ENCODE results near the gene FAM110A. TPM values are rescaled to one million over a fixed set of nuclear protein-coding genes. Genes with fewer than 3 reads are reported as not detected.
"Not testable (repeated sequence)": the region's sequence is repeated elsewhere in the genome, so short reads cannot be mapped to it uniquely, and the experiment has no call there.

Gene FAM110A
- total and polyA plus RNA-seq, 2 donors, result 3.3 to 6.9 TPM

DNA sequence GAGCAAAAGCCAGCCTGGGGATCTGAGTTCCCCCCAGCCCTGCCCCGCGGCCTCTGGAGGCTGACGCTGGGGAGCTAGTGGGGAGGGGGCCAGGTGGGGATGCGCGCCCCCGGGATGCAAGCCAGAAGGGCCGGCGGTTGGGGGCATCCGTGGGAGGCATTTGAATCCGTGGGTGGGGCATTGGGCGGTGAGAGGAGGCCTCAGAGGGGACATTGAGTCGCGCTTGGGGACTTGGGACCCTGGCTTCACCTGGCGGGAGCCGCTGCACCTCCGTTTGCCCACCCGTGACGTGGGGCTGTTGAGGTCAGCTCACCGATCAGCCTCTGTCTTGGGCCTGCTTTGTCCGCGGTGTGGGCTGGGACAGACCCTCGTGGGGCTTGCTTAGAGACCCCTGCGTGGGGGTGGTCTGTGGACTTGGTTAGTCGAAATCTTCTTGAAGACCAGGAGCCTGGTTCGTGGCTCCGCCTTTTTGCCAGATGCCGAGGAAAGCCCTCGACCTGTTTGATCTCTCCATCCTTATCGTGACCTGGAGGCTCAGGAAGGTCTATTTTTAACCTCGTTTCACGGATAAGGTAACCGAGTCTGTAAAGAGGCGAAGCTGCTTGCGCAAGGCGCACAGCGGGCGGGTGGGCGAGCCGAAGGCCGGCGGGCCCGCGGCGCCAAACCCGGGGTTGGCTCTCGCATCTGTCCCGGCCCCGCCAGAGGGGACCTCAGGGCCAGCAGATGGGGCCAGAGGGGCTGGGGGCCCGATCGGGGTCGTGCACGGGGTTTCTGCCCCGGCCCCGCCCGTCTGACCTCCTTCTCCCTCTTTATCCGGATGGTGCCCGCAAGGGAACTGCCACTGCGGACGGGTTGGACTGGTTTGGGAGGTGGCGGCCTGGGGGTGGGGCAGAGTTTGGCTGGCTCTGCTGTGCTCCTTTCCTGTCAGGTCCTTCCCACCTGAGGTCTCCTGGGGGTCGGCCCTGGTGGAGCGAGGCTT, 8.3 kb downstream of the FAM110A start:
- Histone ChIP-seq H3K27ac (ENCODE audit: low read depth) (peak overlapping the region; percentile 79), H3K4me3 (ENCODE audit: low read depth, low read length) (peak overlapping the region; percentile 54), H3K36me3 (ENCODE audit: insufficient read depth) (no peaks in the 10 kb centered on the region), H3K4me1 (ENCODE audit: insufficient read depth) (no peaks in the 10 kb centered on the region)
- WGBS, result 33% methylated on average over 62 of the region's 62 CpGs
- DNase-seq (ENCODE audit: extremely low spot score), result no peak

- H3K36me3 ChIP-seq (ENCODE audit: insufficient read depth), result no peaks in the 10 kb centered on the region
- H3K27ac ChIP-seq (ENCODE audit: low read depth), result no peak overlapping the region
- 83% methylated on average over 2 of the region's 2 CpGs for WGBS
- no peaks in the 10 kb centered on the region for H3K4me1 ChIP-seq (ENCODE audit: insufficient read depth)
- H3K4me3 ChIP-seq (ENCODE audit: low read depth, low read length), result no peak overlapping the region
- DNase-seq (ENCODE audit: extremely low spot score), result no peak
These were observed 9.0 kb downstream of the FAM110A start for GRCh38 chr20:842547-842940.

DNA sequence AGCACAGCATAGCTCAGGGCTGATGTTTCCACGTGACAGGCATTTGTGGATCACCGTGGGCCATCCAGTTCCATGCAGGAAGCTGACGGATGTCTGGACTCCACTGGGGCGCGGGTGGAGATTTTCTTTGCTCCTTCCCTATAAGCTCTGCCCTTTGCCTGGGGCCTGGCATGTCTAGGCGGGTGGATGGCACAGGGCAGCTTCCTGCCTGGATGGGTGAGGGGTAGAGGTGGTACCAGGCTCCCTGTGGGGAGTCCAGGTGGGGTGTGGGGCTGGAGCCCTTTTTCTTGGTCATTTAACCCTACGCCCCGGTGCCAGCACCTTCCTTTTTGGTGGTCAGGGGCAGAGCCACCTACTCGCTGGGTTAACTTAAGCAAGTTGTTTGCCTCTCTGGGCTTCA, 10.4 kb downstream of the FAM110A start:
- WGBS, result 71% methylated on average over 9 of the region's 9 CpGs
- Histone ChIP-seq H3K36me3 (ENCODE audit: insufficient read depth) (no peaks in the 10 kb centered on the region), H3K4me1 (ENCODE audit: insufficient read depth) (no peaks in the 10 kb centered on the region), H3K27ac (ENCODE audit: low read depth) (no peak overlapping the region), H3K4me3 (ENCODE audit: low read depth, low read length) (no peak overlapping the region)
- DNase-seq (ENCODE audit: extremely low spot score), result no peak

GRCh38 chr20:844473-845225, 11.1 kb downstream of the FAM110A start:
- Histone ChIP-seq H3K4me1 (ENCODE audit: insufficient read depth) (no peaks in the 10 kb centered on the region), H3K36me3 (ENCODE audit: insufficient read depth) (no peaks in the 10 kb centered on the region), H3K27ac (ENCODE audit: low read depth) (no peak overlapping the region)

DNA sequence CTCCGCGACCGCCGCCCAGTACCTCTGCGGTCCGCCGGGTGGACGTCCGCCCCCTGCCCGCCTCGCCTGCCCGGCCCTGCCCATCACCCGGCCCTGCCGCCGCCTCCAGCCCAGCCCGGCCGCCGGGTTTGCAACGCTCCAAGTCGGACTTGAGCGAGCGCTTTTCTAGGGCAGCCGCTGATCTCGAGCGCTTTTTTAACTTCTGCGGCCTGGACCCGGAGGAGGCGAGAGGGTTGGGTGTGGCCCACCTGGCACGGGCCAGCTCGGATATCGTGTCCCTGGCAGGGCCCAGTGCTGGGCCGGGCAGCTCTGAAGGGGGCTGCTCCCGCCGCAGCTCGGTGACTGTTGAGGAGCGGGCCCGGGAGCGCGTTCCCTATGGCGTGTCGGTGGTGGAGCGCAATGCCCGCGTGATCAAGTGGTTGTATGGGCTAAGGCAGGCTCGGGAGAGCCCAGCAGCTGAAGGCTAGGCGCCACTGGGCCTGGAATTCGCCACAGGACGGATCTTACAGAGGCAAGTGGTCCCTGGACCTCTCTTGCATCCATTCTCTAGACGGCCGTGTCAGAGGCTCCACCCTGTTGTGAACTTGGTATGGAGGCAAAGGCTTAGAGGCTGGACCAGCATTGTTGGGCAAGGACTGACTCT, 11.8 kb downstream of the FAM110A start:
- H3K4me3 ChIP-seq (ENCODE audit: low read depth, low read length), result no peak overlapping the region
- H3K36me3 ChIP-seq (ENCODE audit: insufficient read depth), result no peaks in the 10 kb centered on the region
- no peak overlapping the region for H3K27ac ChIP-seq (ENCODE audit: low read depth)
- DNase-seq (ENCODE audit: extremely low spot score), result no peak
- 69% methylated on average over 50 of the region's 50 CpGs for WGBS
- no peaks in the 10 kb centered on the region for H3K4me1 ChIP-seq (ENCODE audit: insufficient read depth)

More at GRCh38 chr20:844473-845225, 11.1 kb downstream of the FAM110A start:
- H3K4me3 ChIP-seq (ENCODE audit: low read depth, low read length), result peak overlapping the region; percentile 21
- WGBS, result 15% methylated on average over 47 of the region's 47 CpGs
- DNase-seq (ENCODE audit: extremely low spot score), result peak; percentile 76

DNA sequence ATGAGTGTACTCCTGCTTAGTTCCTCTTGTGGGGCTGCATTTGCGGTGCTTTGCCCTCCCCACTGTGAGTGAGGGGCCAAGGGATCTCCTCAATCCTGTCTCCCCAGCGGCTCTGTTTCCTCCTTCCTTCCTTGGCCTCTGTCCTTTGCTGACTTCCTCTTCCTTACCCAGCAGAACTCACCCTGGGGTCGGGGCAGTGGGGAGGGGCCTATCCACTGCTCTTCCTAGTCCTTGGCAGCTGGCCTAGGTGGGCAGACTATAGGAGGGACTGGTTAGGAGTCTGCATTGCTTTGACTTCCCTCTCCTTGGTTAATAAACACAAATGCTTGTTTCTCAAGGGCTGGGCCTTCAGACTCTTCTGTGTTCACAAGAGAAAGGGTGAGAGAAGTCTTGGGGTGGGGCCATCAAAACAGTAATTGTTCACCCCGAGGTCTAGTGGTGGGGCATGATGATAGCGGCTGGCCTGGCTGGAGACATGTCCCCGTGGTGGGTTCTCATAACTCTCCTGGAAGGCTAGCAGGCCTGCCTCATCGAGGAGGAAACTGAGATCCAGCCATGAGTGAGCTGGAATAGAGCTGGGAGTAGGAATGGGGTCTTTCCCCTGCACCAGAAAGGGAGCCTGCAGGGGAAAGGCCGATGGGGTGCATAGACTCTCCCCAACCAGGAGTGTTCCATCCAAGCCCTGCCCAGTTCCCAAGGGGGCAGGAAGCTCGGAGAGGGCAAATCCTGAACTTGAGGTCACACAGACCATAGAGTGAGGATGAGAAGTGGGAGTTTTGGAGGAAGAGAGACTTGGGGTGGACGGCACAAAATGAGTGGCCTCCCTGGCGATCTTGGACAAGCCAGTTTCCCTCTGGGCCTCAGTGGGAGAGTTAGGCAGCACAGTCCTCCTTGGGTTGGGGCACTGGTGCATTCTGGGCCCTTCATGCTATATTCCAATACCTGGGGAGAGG, 12.7 kb downstream of the FAM110A start:
- H3K27ac ChIP-seq (ENCODE audit: low read depth), result no peak overlapping the region
- H3K4me3 ChIP-seq (ENCODE audit: low read depth, low read length), result no peak overlapping the region
- no peak for DNase-seq (ENCODE audit: extremely low spot score)
- WGBS, result 76% methylated on average over 11 of the region's 11 CpGs
- no peaks in the 10 kb centered on the region for H3K4me1 ChIP-seq (ENCODE audit: insufficient read depth)
- H3K36me3 ChIP-seq (ENCODE audit: insufficient read depth), result no peaks in the 10 kb centered on the region

- Histone ChIP-seq H3K27ac (ENCODE audit: low read depth) (no peak overlapping the region), H3K36me3 (ENCODE audit: insufficient read depth) (no peaks in the 10 kb centered on the region), H3K4me1 (ENCODE audit: insufficient read depth) (no peaks in the 10 kb centered on the region), H3K4me3 (ENCODE audit: low read depth, low read length) (no peak overlapping the region)
- DNase-seq (ENCODE audit: extremely low spot score), result no peak
- WGBS, result 75% methylated on average over 7 of the region's 7 CpGs
These were observed 13.4 kb downstream of the FAM110A start for GRCh38 chr20:846894-847278.

- DNase-seq (ENCODE audit: extremely low spot score), result no peak
- Histone ChIP-seq H3K4me3 (ENCODE audit: low read depth, low read length) (no peak overlapping the region), H3K36me3 (ENCODE audit: insufficient read depth) (no peaks in the 10 kb centered on the region), H3K27ac (ENCODE audit: low read depth) (no peak overlapping the region), H3K4me1 (ENCODE audit: insufficient read depth) (no peaks in the 10 kb centered on the region)
- WGBS, result 90% methylated on average over 5 of the region's 5 CpGs
These were observed 14.7 kb downstream of the FAM110A start for GRCh38 chr20:848193-848592.

GRCh38 chr20:848731-849130, 15.2 kb downstream of the FAM110A start:
- not testable (repeated sequence) for H3K36me3 ChIP-seq (ENCODE audit: insufficient read depth); DNase-seq (ENCODE audit: extremely low spot score); H3K4me1 ChIP-seq (ENCODE audit: insufficient read depth); H3K4me3 ChIP-seq (ENCODE audit: low read depth, low read length); H3K27ac ChIP-seq (ENCODE audit: low read depth)
- 88% methylated on average over 8 of the region's 8 CpGs for WGBS

GRCh38 chr20:853406-853996, 20.0 kb downstream of the FAM110A start:
- Histone ChIP-seq H3K36me3 (ENCODE audit: insufficient read depth) (no peaks in the 10 kb centered on the region), H3K4me1 (ENCODE audit: insufficient read depth) (no peaks in the 10 kb centered on the region), H3K27ac (ENCODE audit: low read depth) (no peak overlapping the region), H3K4me3 (ENCODE audit: low read depth, low read length) (no peak overlapping the region)
- 91% methylated on average over 4 of the region's 4 CpGs for WGBS
- DNase-seq (ENCODE audit: extremely low spot score), result no peak

DNA sequence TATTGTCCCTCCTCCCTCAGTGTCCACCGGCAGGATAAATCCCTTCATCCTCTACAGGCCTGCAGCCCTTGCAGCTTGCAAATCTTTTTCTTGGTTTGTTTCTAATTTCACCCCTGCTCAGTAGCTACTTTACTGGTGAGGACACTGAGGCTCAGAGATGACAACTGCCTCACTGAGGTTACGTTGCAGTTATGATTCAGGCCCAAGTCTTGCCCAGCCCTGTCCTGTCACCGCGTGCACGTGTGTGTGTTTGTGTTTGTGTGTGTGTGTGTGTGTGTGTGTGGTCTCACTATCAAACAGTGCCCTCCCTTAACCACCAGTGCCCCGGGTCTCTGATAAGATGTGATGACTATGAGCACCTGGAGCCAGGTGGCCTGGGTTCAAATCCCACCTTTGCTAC, 21.1 kb downstream of the FAM110A start:
- 62% methylated on average over 6 of the region's 6 CpGs for WGBS
- Histone ChIP-seq H3K27ac (ENCODE audit: low read depth) (no peak overlapping the region), H3K4me1 (ENCODE audit: insufficient read depth) (no peaks in the 10 kb centered on the region), H3K4me3 (ENCODE audit: low read depth, low read length) (no peak overlapping the region), H3K36me3 (ENCODE audit: insufficient read depth) (no peaks in the 10 kb centered on the region)
- no peak for DNase-seq (ENCODE audit: extremely low spot score)

DNA sequence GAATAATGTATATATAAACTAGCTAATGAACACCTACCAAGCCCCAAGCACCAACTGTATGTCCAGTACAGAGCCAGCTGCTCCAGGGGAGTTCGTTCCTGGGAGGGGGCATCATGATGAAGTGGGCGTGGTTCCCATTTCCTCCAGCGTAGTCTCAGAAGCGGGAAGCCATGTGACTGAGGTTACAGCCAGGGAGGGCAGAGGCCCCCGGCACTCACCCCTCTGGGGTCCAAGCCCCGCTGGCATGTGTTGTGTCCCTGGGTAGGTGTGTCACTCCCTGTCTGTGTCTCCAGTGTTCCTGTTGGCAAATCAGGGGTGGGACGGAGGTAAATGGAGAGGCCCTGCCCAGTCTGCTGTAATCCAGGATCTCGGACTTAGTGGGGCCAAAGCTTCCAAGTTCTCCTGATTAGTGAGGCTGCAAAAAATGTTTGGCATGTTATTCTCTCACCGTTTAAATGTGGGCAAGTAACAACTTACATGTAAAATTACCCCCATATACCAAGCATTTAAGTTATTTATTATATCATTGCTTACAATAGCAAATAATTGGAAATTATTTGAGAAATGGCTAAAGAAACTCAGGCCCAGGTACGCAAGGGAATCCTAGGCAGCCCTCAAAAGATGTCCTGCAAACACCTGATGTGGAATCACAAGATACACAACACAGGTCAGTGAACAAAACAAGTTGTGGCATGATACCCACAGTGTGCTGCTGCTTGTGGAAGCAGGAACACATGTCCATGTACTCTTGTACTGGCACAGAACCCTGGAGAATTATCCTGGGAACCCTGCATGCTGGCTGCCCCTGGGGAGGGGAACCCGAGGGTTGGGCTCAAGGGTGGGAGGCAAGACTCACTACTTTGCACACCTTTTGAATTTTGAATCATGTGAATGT, 22.2 kb downstream of the FAM110A start:
- Histone ChIP-seq H3K4me3 (ENCODE audit: low read depth, low read length) (no peak overlapping the region), H3K27ac (ENCODE audit: low read depth) (no peak overlapping the region), H3K4me1 (ENCODE audit: insufficient read depth) (no peaks in the 10 kb centered on the region), H3K36me3 (ENCODE audit: insufficient read depth) (no peaks in the 10 kb centered on the region)
- WGBS, result 59% methylated on average over 11 of the region's 11 CpGs
- no peak for DNase-seq (ENCODE audit: extremely low spot score)

Data from urinary bladder (tissue), 4 donors.